ENCODE results near the gene TMEM125.

GRCh38 chr1:43238085-43238484 lies 31.7 kb upstream of the TMEM125 start:
- TF ChIP-seq TCF7L2 (IDR thresholded peaks at IDR 0.05; ENCODE audit: low read depth, low read length) (no peak), CTCF (IDR thresholded peaks at IDR 0.05) (peak; percentile 83), REST (IDR thresholded peaks at IDR 0.05; ENCODE audit: insufficient read depth in 1 of 2, low read depth in 2 of 2, low read length in 1 of 2) (no peak), POLR2AphosphoS5 (IDR thresholded peaks at IDR 0.05; ENCODE audit: low read depth, low read length) (no peak), SIN3A (IDR thresholded peaks at IDR 0.05; ENCODE audit: borderline replicate concordance, insufficient read depth, low read depth, low read length) (no peak)
